Kidney epithelial cell (primary cell): Measurements from ENCODE around the gene DOHH. TPM values are rescaled to one million over a fixed set of nuclear protein-coding genes. Genes with fewer than 3 reads are reported as not detected.

Source experiments
- DNase-seq: peaks from one replicate; pipeline ENCODE4 v3.0.0-alpha.2; 2010; ENCODE audit warnings: low read depth
- H3K27me3 ChIP-seq: 2 replicates; pipeline ENCODE4 v1.6.0; 2011; ENCODE audit warnings: low read length; ENCODE audit not compliant: control insufficient read depth, insufficient read depth
- H3K36me3 ChIP-seq: 2 replicates; pipeline ENCODE4 v1.5.1; 2011; ENCODE audit warnings: low read length; ENCODE audit not compliant: control insufficient read depth, insufficient read depth
- H3K4me3 ChIP-seq: 2 replicates; pipeline ENCODE4 v1.5.1; 2011; ENCODE audit warnings: low read depth, mild to moderate bottlenecking, control low read depth, low read length
- CTCF ChIP-seq: IDR thresholded peaks from 2 replicates; pipeline ENCODE4 v1.5.1; 2011; ENCODE audit warnings: mild to moderate bottlenecking, moderate library complexity, low read length, control low read depth, inconsistent platforms; ENCODE audit not compliant: insufficient read depth, poor library complexity, severe bottlenecking
- total RNA-seq: library from RNA; depleted of rRNA; stranded (reverse); fragments of >200 nt; gene quantifications from 2 replicates; pipeline ENCODE4 v1.2.3, GENCODE V29; 2015

DOHH gene
- total RNA-seq, 1 donor from 2014 or later = 33.0 TPM

- Histone ChIP-seq H3K4me3 (no peak overlapping the region), H3K36me3 (peaks cover 3% of the 10 kb centered on the region), H3K27me3 (no peaks in the 10 kb centered on the region)
- DNase-seq = no peak
- no peak for TF ChIP-seq CTCF
Measured at GRCh38 chr19:3535981-3536380, 35.5 kb upstream of the DOHH start.

- Histone ChIP-seq H3K27me3 (no peaks in the 10 kb centered on the region), H3K36me3 (peaks cover 3% of the 10 kb centered on the region), H3K4me3 (no peak overlapping the region)
- no peak for DNase-seq
- no peak for TF ChIP-seq CTCF
Measured at GRCh38 chr19:3535563-3535965, 35.1 kb upstream of the DOHH start.

DNA sequence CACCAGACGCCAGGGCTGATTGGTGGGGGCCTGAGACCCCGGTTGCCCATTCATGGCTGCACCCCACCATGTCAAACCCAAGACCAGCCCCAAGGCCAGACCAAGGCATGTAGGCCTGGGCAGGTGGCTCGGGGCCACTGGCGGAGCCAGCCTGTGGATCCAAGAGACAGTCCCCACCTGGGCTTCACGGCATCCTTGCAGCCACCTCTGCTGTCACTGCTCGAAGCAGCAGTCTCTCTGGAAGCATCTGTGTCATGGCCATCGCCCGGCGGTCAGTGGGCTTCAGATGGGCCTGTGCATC lies 34.7 kb upstream of the DOHH start:
- H3K27me3 ChIP-seq = no peaks in the 10 kb centered on the region
- TF ChIP-seq CTCF = no peak

DNA sequence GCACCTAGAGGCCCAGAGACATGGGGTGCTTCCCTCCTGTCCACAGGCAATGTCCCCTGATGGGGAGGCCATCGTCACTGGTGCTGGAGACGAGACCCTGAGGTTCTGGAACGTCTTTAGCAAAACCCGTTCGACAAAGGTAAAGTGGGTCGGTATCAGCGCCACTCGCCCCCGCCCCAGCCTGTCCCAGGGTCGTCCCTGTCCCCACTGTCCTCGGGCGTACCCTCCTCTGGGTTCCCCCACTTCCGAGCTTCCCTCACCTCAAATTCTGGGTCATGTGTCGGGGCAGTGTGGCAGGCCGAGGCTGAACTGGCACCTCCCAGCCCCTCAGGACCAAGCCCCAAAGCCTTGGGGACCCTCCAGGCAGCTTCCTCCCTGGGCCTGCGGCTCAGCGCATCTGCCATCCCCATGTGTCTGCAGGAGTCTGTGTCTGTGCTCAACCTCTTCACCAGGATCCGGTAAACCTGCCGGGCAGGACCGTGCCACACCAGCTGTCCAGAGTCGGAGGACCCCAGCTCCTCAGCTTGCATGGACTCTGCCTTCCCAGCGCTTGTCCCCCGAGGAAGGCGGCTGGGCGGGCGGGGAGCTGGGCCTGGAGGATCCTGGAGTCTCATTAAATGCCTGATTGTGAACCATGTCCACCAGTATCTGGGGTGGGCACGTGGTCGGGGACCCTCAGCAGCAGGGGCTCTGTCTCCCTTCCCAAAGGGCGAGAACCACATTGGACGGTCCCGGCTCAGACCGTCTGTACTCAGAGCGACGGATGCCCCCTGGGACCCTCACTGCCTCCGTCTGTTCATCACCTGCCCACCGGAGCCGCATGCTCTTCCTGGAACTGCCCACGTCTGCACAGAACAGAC lies 34.1 kb upstream of the DOHH start:
- no peak overlapping the region for H3K4me3 ChIP-seq
- no peaks in the 10 kb centered on the region for H3K27me3 ChIP-seq
- H3K36me3 ChIP-seq = peaks cover 3% of the 10 kb centered on the region
- no peak for TF ChIP-seq CTCF
- DNase-seq = no peak

More for the DNA sequence above, 34.7 kb upstream of the DOHH start:
- no peak for DNase-seq
- H3K4me3 ChIP-seq = no peak overlapping the region
- H3K36me3 ChIP-seq = peaks cover 3% of the 10 kb centered on the region

GRCh38 chr19:3533563-3534216 lies 33.2 kb upstream of the DOHH start:
- no peaks in the 10 kb centered on the region for H3K27me3 ChIP-seq
- no peak for TF ChIP-seq CTCF
- DNase-seq = no peak
- H3K36me3 ChIP-seq = peaks cover 3% of the 10 kb centered on the region
- H3K4me3 ChIP-seq = no peak overlapping the region
